Endothelial cell (in vitro differentiated cells): ENCODE results near the gene SLC5A6. TPM values are rescaled to one million over a fixed set of nuclear protein-coding genes. Genes with fewer than 3 reads are reported as not detected.
"Not testable (repeated sequence)": the region's sequence is repeated elsewhere in the genome, so short reads cannot be mapped to it uniquely, and the experiment has no call there.

Source experiments
- DNase-seq: peaks from one replicate; pipeline ENCODE4 v3.0.0; 2021; ENCODE audit warnings: low spot score
- H3K27ac Mint-ChIP-seq: one replicate; pipeline ENCODE4 v1.8.0; 2021; ENCODE audit warnings: mixed read lengths, inconsistent platforms; ENCODE audit not compliant: unreplicated experiment
- H3K27me3 Mint-ChIP-seq: one replicate; pipeline ENCODE4 v1.8.0; 2021; ENCODE audit warnings: mild to moderate bottlenecking, moderate library complexity, mixed read lengths, inconsistent platforms; ENCODE audit not compliant: unreplicated experiment
- H3K36me3 Mint-ChIP-seq: one replicate; pipeline ENCODE4 v1.8.0; 2021; ENCODE audit warnings: mild to moderate bottlenecking, low read depth, mixed read lengths, inconsistent platforms; ENCODE audit not compliant: unreplicated experiment
- H3K4me1 Mint-ChIP-seq: one replicate; pipeline ENCODE4 v1.8.0; 2021; ENCODE audit warnings: mild to moderate bottlenecking, mixed read lengths, inconsistent platforms; ENCODE audit not compliant: unreplicated experiment
- H3K4me3 Mint-ChIP-seq: one replicate; pipeline ENCODE4 v1.8.0; 2021; ENCODE audit warnings: mild to moderate bottlenecking, mixed read lengths, inconsistent platforms; ENCODE audit not compliant: unreplicated experiment
- H3K9me3 Mint-ChIP-seq: one replicate; pipeline ENCODE4 v1.8.0; 2021; ENCODE audit warnings: mixed read lengths, inconsistent platforms; ENCODE audit not compliant: unreplicated experiment
- total RNA-seq: library from RNA; stranded (reverse); fragmentation: NEBNext Ultra II Directional; extraction: Animal tissue kit (Norgen Biotek cat#: 25700); gene quantifications from one replicate; pipeline ENCODE4 v1.2.1, GENCODE V29; 2021; ENCODE audit not compliant: unreplicated experiment
- TF ChIP-seq, protein P1 (sequence below): fragments of 200-600 bp; sonication (generic); IDR thresholded peaks from one replicate; pipeline ENCODE4 v1.5.0; 2021; ENCODE audit warnings: antibody characterized with exemption; ENCODE audit not compliant: unreplicated experiment

The SLC5A6 gene
- total RNA-seq, 1 donor from 2014 or later, result 63.0 TPM

DNA sequence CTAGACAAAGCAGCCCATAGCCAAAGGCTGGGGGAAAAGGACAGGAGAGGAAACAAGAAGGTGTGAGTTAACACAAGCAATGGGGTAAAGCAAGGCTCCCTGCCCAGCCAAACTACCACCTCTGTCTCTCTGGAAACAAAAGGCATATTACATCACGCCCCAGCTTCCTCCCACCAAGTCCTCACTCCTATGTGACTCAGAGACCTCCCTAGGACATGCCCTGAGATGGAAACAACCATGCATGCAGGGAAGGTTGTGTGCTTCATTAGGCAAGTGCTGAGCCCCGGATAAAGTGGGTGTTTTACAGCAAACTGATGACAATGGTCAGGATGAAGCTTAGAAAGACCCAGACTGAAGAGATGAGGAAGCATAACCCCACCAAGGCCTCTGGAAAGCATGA, 9.2 kb downstream of the SLC5A6 start:
- no peak for DNase-seq
- H3K4me3 Mint-ChIP-seq, result no peak overlapping the region
- no peaks in the 10 kb centered on the region for H3K9me3 Mint-ChIP-seq
- peaks cover 62% of the 10 kb centered on the region for H3K36me3 Mint-ChIP-seq
- peaks cover 7% of the 10 kb centered on the region for H3K4me1 Mint-ChIP-seq
- peaks cover 10% of the 10 kb centered on the region for H3K27me3 Mint-ChIP-seq
- TF ChIP-seq, protein P1, sequence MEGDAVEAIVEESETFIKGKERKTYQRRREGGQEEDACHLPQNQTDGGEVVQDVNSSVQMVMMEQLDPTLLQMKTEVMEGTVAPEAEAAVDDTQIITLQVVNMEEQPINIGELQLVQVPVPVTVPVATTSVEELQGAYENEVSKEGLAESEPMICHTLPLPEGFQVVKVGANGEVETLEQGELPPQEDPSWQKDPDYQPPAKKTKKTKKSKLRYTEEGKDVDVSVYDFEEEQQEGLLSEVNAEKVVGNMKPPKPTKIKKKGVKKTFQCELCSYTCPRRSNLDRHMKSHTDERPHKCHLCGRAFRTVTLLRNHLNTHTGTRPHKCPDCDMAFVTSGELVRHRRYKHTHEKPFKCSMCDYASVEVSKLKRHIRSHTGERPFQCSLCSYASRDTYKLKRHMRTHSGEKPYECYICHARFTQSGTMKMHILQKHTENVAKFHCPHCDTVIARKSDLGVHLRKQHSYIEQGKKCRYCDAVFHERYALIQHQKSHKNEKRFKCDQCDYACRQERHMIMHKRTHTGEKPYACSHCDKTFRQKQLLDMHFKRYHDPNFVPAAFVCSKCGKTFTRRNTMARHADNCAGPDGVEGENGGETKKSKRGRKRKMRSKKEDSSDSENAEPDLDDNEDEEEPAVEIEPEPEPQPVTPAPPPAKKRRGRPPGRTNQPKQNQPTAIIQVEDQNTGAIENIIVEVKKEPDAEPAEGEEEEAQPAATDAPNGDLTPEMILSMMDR, result no peak
- H3K27ac Mint-ChIP-seq, result no peak overlapping the region

DNA sequence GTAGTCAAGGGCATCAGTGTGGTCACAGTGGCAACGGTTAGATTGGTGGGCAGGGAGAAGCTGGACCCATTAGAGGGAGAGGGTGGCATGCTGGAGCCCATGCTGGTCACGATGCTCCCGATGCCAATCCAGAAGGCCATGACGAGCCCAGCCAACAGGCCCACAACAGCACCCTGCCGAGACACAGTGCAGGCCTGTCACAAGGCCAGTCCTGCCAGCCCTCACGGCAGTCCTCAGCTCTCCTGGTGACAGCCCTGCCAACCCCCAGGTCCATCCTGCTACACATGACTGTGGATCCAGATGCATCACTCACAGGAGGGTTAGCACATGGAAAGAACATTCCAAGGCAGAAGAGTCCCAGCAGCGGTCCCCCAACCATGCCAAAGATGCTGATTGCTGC, 10.4 kb downstream of the SLC5A6 start:
- no peak for DNase-seq
- TF ChIP-seq, protein P1, result no peak
- Mint-ChIP-seq H3K36me3 (peaks cover 52% of the 10 kb centered on the region), H3K27me3 (peaks cover 8% of the 10 kb centered on the region), H3K4me3 (no peak overlapping the region), H3K4me1 (peaks cover 2% of the 10 kb centered on the region), H3K27ac (no peak overlapping the region), H3K9me3 (no peaks in the 10 kb centered on the region)

DNA sequence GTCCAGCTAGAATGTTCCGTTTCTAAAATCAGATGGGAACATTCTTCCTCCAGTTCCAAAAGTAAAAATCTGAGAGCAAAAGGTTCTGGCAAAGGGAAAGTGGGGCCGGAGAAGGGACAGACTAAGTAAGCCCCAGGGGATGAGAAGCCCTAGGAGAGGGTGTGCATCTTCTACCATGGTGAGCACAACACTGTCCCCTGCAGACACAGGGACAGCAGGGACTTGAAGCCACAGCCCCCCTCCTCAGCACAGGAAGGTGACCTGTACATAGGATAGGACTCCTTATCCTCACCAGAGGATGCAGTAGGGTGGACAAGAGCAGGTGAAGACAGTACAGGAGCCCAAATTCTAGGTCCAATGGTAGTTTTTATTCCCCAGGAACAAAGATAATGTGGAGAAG, 12.8 kb downstream of the SLC5A6 start:
- no peak for DNase-seq
- Mint-ChIP-seq H3K9me3 (no peaks in the 10 kb centered on the region), H3K27ac (no peak overlapping the region), H3K36me3 (peaks cover 31% of the 10 kb centered on the region), H3K4me3 (no peak overlapping the region), H3K4me1 (peaks cover 2% of the 10 kb centered on the region), H3K27me3 (peaks cover 5% of the 10 kb centered on the region)
- TF ChIP-seq, protein P1, result no peak

DNA sequence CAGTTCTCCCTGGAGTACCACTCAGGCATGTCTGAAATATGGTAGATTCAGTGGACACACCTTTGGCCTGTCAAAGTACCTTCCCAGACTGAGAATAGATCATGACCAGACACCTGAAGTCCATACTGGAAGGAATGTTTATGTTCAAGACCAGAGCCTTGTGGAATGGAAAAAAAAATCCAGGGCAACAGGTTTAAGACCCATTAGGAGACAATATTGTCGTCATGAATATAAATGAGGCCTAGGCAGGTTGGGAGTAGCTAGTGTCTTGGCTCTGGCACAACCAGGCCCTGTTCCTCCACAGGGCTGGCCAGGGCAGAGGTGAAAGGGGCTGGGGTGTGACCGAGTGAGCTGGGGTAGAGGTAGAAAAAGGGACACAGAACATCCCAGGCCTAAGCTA, 13.4 kb downstream of the SLC5A6 start:
- no peak for DNase-seq
- no peak overlapping the region for H3K27ac Mint-ChIP-seq
- H3K9me3 Mint-ChIP-seq, result no peaks in the 10 kb centered on the region
- no peak overlapping the region for H3K4me3 Mint-ChIP-seq
- H3K27me3 Mint-ChIP-seq, result peaks cover 5% of the 10 kb centered on the region
- peaks cover 28% of the 10 kb centered on the region for H3K36me3 Mint-ChIP-seq
- TF ChIP-seq, protein P1, result no peak
- H3K4me1 Mint-ChIP-seq, result peaks cover 2% of the 10 kb centered on the region

DNA sequence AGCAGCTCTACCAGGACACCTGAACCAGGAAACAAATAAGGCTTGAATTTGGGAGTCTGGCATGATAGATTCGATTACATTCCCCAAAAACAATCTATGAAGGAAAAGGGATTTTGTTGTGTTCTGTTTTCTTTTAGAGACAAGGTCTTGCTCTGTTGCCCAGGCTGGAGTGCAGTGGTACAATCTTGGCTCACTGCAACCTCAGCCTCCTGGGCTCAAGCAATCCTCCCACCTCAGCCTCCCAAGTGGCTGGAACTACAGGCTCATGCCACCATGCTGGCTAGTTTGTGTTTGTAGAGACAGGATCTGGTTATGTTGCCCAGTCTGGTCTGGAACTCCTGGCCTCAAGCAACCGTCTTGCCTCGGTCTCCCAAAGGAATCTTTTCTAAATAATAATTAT, 14.0 kb downstream of the SLC5A6 start:
- not testable (repeated sequence) for H3K27ac Mint-ChIP-seq

DNA sequence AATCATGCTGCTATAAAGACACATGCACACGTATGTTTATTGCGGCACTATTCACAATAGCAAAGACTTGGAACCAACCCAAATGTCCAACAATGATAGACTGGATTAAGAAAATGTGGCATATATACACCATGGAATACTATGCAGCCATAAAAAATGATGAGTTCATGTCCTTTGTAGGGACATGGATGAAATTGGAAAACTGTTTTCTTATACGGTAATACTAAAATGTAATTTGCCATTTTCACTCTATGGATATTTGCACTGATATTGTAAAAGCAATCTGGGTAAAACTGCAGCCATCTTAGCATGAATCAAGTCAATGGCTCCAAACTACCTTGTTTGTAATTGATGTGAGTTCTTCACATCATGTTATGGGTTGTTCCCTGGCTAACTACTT, 16.3 kb downstream of the SLC5A6 start:
- H3K27me3 Mint-ChIP-seq, H3K36me3 Mint-ChIP-seq, H3K4me3 Mint-ChIP-seq, H3K9me3 Mint-ChIP-seq, H3K4me1 Mint-ChIP-seq, H3K27ac Mint-ChIP-seq, DNase-seq: not testable (repeated sequence)

More for the DNA sequence above, 14.0 kb downstream of the SLC5A6 start:
- H3K4me1 Mint-ChIP-seq, H3K4me3 Mint-ChIP-seq, H3K9me3 Mint-ChIP-seq, DNase-seq, H3K27me3 Mint-ChIP-seq: not testable (repeated sequence)
- H3K36me3 Mint-ChIP-seq, result peaks cover 23% of the 10 kb centered on the region
